Kidney (tissue), 14 donors: ENCODE results near the gene ARHGAP23. TPM values are rescaled to one million over a fixed set of nuclear protein-coding genes. Genes with fewer than 3 reads are reported as not detected.
A peak's percentile ranks its signal among the peaks of the same experiment; 100 is the strongest.

Experiments used
- DNase-seq, 5 donors: peaks; one replicate each; pipeline ENCODE4 v3.0.0-alpha.2; 2013 to 2020
- FAIRE-seq: peaks from 2 replicates; lab custom pipeline; 2012; peaks lifted over from hg19 to GRCh38; lab: Jason Lieb, UNC
- H3K27ac ChIP-seq, 2 donors: one replicate each; pipeline ENCODE4 v1.7.0; 2013; ENCODE audit warnings: low read depth in 2 of 2, low read length in 2 of 2, inconsistent platforms in 1 of 2
- H3K27me3 ChIP-seq: one replicate; pipeline ENCODE4 v1.7.1; 2013; ENCODE audit warnings: low read length, inconsistent platforms; ENCODE audit not compliant: control insufficient read depth, insufficient read depth
- H3K36me3 ChIP-seq, 3 donors: one replicate each; pipeline versions ENCODE4 v1.7.0 to v1.7.1; 2013; ENCODE audit warnings: low read length in 3 of 3, control low read depth in 1 of 3, inconsistent platforms in 1 of 3; ENCODE audit not compliant: insufficient read depth in 3 of 3, control insufficient read depth in 2 of 3
- H3K4me1 ChIP-seq, 3 donors: one replicate each; pipeline versions ENCODE4 v1.7.0 to v1.7.1; 2013; ENCODE audit warnings: low read length in 3 of 3, inconsistent platforms in 1 of 3, low read depth in 1 of 3; ENCODE audit not compliant: control insufficient read depth in 2 of 3, insufficient read depth in 2 of 3
- H3K4me3 ChIP-seq, 3 donors: one replicate each; pipeline versions ENCODE4 v1.7.0 to v1.8.1; 2013; ENCODE audit warnings: low read length in 3 of 3, control low read depth in 1 of 3, inconsistent platforms in 1 of 3
- H3K9ac ChIP-seq, 3 donors: one replicate each; pipeline versions ENCODE4 v1.7.0 to v1.7.1; 2013; ENCODE audit warnings: low read length in 3 of 3, control low read depth in 1 of 3, inconsistent platforms in 1 of 3
- H3K9me3 ChIP-seq, 3 donors: one replicate each; pipeline versions ENCODE4 v1.7.0 to v1.7.1; 2013; ENCODE audit warnings: low read length in 3 of 3, control low read depth in 1 of 3, inconsistent platforms in 1 of 3; ENCODE audit not compliant: control insufficient read depth in 2 of 3, insufficient read depth in 1 of 3
- CTCF ChIP-seq: IDR thresholded peaks from 3 replicates; pipeline ENCODE4 v1.5.1; 2012; ENCODE audit warnings: mild to moderate bottlenecking, moderate library complexity, borderline replicate concordance; ENCODE audit not compliant: insufficient read depth; ENCODE audit errors: extremely low read depth
- intact Hi-C: fragments of 100-400 bp; cut with DNase I; formaldehyde crosslinking; loops from one replicate; pipeline ENCODE4 v1.11.1; 2022
- polyA plus RNA-seq: library from polyadenylated mRNA; stranded (reverse); fragments of 350-450 nt; fragmentation: Illumina TruSeq; extraction: RNeasy Lipid Tissue Mini Kit (QIAGEN cat#74804); gene quantifications from one replicate; pipeline ENCODE4 v1.2.3, GENCODE V29; 2014; ENCODE audit warnings: low read depth, low replicate concordance; ENCODE audit not compliant: insufficient read depth
- total RNA-seq: library from RNA; stranded (reverse); fragmentation: NEBNext Ultra II Directional; extraction: Animal tissue kit (Norgen Biotek cat#: 25700); gene quantifications from one replicate; pipeline ENCODE4 v1.2.1, GENCODE V29; 2021
- donor health status: control.
- donor health status: control.
- donor health status: control.
- donor health status: control.
- donor health status: control.
- donor health status: DM: yes; HTN: yes; CAD: no.
- donor health status: Normal renal cell carcinoma (clear cell type).

Gene ARHGAP23
- total and polyA plus RNA-seq, 2 donors from 2014 or later: 7.6 to 53.8 TPM

GRCh38 chr17:38451840-38452529, 23.7 kb downstream of the ARHGAP23 start:
- peak; percentile 80 to 93 (median 86) for DNase-seq

GRCh38 chr17:38452719-38453118, 24.5 kb downstream of the ARHGAP23 start:
- FAIRE-seq (no peak), DNase-seq (no peak)
- no peaks in the 10 kb centered on the region for H3K9me3 ChIP-seq
- peak overlapping the region; percentile 54 to 88 for H3K27ac ChIP-seq
- H3K27me3 ChIP-seq: no peaks in the 10 kb centered on the region
- peaks cover 0 to 36% (median 7%) of the 10 kb centered on the region in 3 donors for H3K4me1 ChIP-seq
- intact Hi-C loops: no loop called here
- H3K36me3 ChIP-seq: no peaks in the 10 kb centered on the region
- TF ChIP-seq CTCF: no peak
- H3K9ac ChIP-seq: no peak overlapping the region
- no peak overlapping the region for H3K4me3 ChIP-seq

More at GRCh38 chr17:38451840-38452529, 23.7 kb downstream of the ARHGAP23 start:
- no peaks in the 10 kb centered on the region for H3K36me3 ChIP-seq
- intact Hi-C loops: no loop called here
- H3K4me3 ChIP-seq: peak overlapping the region; percentile 21 to 41 (median 40)
- no peak for TF ChIP-seq CTCF
- peaks cover 0 to 36% (median 7%) of the 10 kb centered on the region in 3 donors for H3K4me1 ChIP-seq
- peak overlapping the region; percentile 54 to 88 for H3K27ac ChIP-seq
- no peaks in the 10 kb centered on the region for H3K27me3 ChIP-seq
- no peak for FAIRE-seq
- H3K9ac ChIP-seq: no peak overlapping the region
- no peaks in the 10 kb centered on the region for H3K9me3 ChIP-seq

GRCh38 chr17:38453951-38454421, 25.7 kb downstream of the ARHGAP23 start:
- peak overlapping the region in 1 of 3 donors; percentile 52 for H3K9ac ChIP-seq
- FAIRE-seq (no peak), DNase-seq (peak in 2 of 5 donors; percentile 53 to 67)
- peak overlapping the region; percentile 44 to 47 (median 46) for H3K4me3 ChIP-seq
- H3K36me3 ChIP-seq: no peaks in the 10 kb centered on the region
- H3K4me1 ChIP-seq: peaks cover 0 to 36% (median 7%) of the 10 kb centered on the region in 3 donors
- no peak for TF ChIP-seq CTCF
- intact Hi-C loops: no loop called here
- no peaks in the 10 kb centered on the region for H3K9me3 ChIP-seq
- H3K27me3 ChIP-seq: no peaks in the 10 kb centered on the region
- H3K27ac ChIP-seq: peak overlapping the region; percentile 76 to 84
